B cell (primary cell): ENCODE measurements around the gene CTBS. TPM values are rescaled to one million over a fixed set of nuclear protein-coding genes. Genes with fewer than 3 reads are reported as not detected.

ENCODE experiments used
- ATAC-seq: fragments of 200-7000 bp; cut with Tn5 transposase; one replicate; pipeline ENCODE4 v1.10.0; 2021; ENCODE audit warnings: low read depth, mild to moderate bottlenecking, moderate number of reproducible peaks, moderate library complexity
- CTCF ChIA-PET: fragments of 350-600 bp; sonication (Branson Sonifier 250); formaldehyde crosslinking; loops from one replicate; lab custom pipeline; 2021; ENCODE audit warnings: antibody characterized with exemption, inconsistent platforms; lab: Charles Lee
- POLR2A ChIA-PET: fragments of 350-600 bp; sonication (Branson Sonifier 250); formaldehyde crosslinking; loops from one replicate; lab custom pipeline; 2021; ENCODE audit warnings: antibody characterized with exemption; lab: Charles Lee
- DNase-seq: peaks from one replicate; pipeline ENCODE4 v3.0.0; 2013
- H2AFZ ChIP-seq: 2 replicates; pipeline ENCODE4 v1.6.1; 2012; ENCODE audit warnings: mild to moderate bottlenecking, low read depth, low read length; ENCODE audit not compliant: insufficient read depth, poor library complexity, severe bottlenecking
- H3K27ac ChIP-seq, 2 donors: 1 replicate in 1 of 2; 2 replicates in 1 of 2; pipeline ENCODE4 v1.5.1; 2012 to 2013; ENCODE audit warnings: low read length in 2 of 2, mild to moderate bottlenecking in 2 of 2, moderate library complexity in 1 of 2
- H3K27me3 ChIP-seq, 4 experiments: fragments of 200-600 bp in 1 of 4; sonication (generic) in 1 of 4; replicated peaks in 1 of 4; 1 replicate in 2 of 4; 2 replicates in 2 of 4; pipeline versions ENCODE4 v1.6.1 to v1.7.0; 2013 to 2016; ENCODE audit warnings: low read length in 3 of 4, mild to moderate bottlenecking in 2 of 4, mixed read lengths in 1 of 4, moderate library complexity in 1 of 4; ENCODE audit not compliant: insufficient read depth in 4 of 4, control insufficient read depth in 3 of 4; ENCODE audit errors: control extremely low read depth in 1 of 4
- H3K36me3 ChIP-seq, 2 experiments: replicated peaks in 1 of 2; 1 replicate in 1 of 2; 2 replicates in 1 of 2; pipeline versions ENCODE4 v1.6.1 to v1.7.1; 2013; ENCODE audit warnings: low read length in 1 of 2; ENCODE audit not compliant: insufficient read depth in 2 of 2, control insufficient read depth in 1 of 2; ENCODE audit errors: control extremely low read depth in 1 of 2, extremely low read depth in 1 of 2
- H3K4me1 ChIP-seq, 2 donors: fragments of 200-600 bp in 1 of 2; sonication (generic) in 1 of 2; 1 replicate in 1 of 2; 2 replicates in 1 of 2; pipeline versions ENCODE4 v1.5.1 to v1.6.1; 2013 to 2017; ENCODE audit warnings: low read length in 2 of 2; ENCODE audit not compliant: control insufficient read depth in 2 of 2, insufficient read depth in 2 of 2
- H3K4me2 ChIP-seq: replicated peaks from 2 replicates; pipeline ENCODE3; 2012; ENCODE audit warnings: mild to moderate bottlenecking, low read depth, low read length; ENCODE audit not compliant: poor library complexity, severe bottlenecking
- H3K4me3 ChIP-seq, 5 experiments: fragments of 200-600 bp in 1 of 5; sonication (generic) in 1 of 5; 1 replicate in 3 of 5; 2 replicates in 2 of 5; pipeline versions ENCODE4 v1.5.1 to v1.7.0; 2011 to 2016; ENCODE audit warnings: low read length in 4 of 5, mild to moderate bottlenecking in 4 of 5, low read depth in 2 of 5, control low read depth in 1 of 5, moderate library complexity in 1 of 5; ENCODE audit not compliant: insufficient read depth in 1 of 5; ENCODE audit errors: control extremely low read depth in 1 of 5, extremely low read depth in 1 of 5
- H3K79me2 ChIP-seq: fragments of 200-600 bp; sonication (generic); one replicate; pipeline ENCODE4 v1.6.0; 2016; ENCODE audit warnings: low read length; ENCODE audit not compliant: control insufficient read depth, insufficient read depth
- H3K9ac ChIP-seq: fragments of 200-600 bp; sonication (generic); 2 replicates; pipeline ENCODE4 v1.6.1; 2017; ENCODE audit warnings: mild to moderate bottlenecking, low read length, moderate library complexity
- H3K9me3 ChIP-seq, 3 donors: one replicate each; pipeline versions ENCODE4 v1.6.1 to v1.7.1; 2013; ENCODE audit warnings: low read length in 2 of 3; ENCODE audit not compliant: control insufficient read depth in 2 of 3, insufficient read depth in 1 of 3; ENCODE audit errors: control extremely low read depth in 1 of 3
- H4K20me1 ChIP-seq: 2 replicates; pipeline ENCODE4 v1.6.0; 2012; ENCODE audit warnings: mild to moderate bottlenecking, low read length; ENCODE audit not compliant: insufficient read depth, control insufficient read depth, poor library complexity, severe bottlenecking
- H3K27ac Mint-ChIP-seq: one replicate; pipeline ENCODE4 v1.8.0; 2021; ENCODE audit warnings: mixed read lengths
- H3K27me3 Mint-ChIP-seq: one replicate; pipeline ENCODE4 v1.8.0; 2021; ENCODE audit warnings: mixed read lengths
- H3K4me1 Mint-ChIP-seq: one replicate; pipeline ENCODE4 v1.8.0; 2021; ENCODE audit warnings: mixed read lengths
- H3K4me3 Mint-ChIP-seq: one replicate; pipeline ENCODE4 v1.8.0; 2021; ENCODE audit warnings: mixed read lengths
- H3K9me3 Mint-ChIP-seq: one replicate; pipeline ENCODE4 v1.8.0; 2022; ENCODE audit warnings: mixed read lengths; ENCODE audit not compliant: insufficient read depth
- EZH2 ChIP-seq: IDR thresholded peaks from 2 replicates; pipeline ENCODE4 v1.6.1; 2012; ENCODE audit warnings: borderline replicate concordance, low read depth, mild to moderate bottlenecking, moderate library complexity, low read length; ENCODE audit not compliant: insufficient read depth, poor library complexity, severe bottlenecking
- WGBS: methylation state at CpG from one replicate; pipeline ENCODE4 v1.1.5; 2013; ENCODE audit warnings: missing lambda C conversion rate; ENCODE audit not compliant: insufficient coverage; 5-methylcytosine and 5-hydroxymethylcytosine counted together
- intact Hi-C: fragments of 100-400 bp; cut with micrococcal nuclease; formaldehyde crosslinking; loops from one replicate; pipeline ENCODE4 v1.10.0; 2022
- polyA plus RNA-seq: library from polyadenylated mRNA; depleted of rRNA; stranded (reverse); fragments of >200 nt; gene quantifications from 2 replicates; pipeline ENCODE4 v1.2.3, GENCODE V29; 2012
- total RNA-seq, 2 donors: library from RNA; stranded (reverse); fragments of 120-200 nt in 1 of 2; gene quantifications; 1 replicate in 1 of 2; 2 replicates in 1 of 2; pipeline versions ENCODE4 v1.2.3 to v1.2.4, GENCODE V29; 2013 to 2022
- TF ChIP-seq, protein P1 (sequence below): fragments of 200-600 bp; IDR thresholded peaks from one replicate; pipeline ENCODE4 v1.8.0; 2022; ENCODE audit warnings: antibody characterized with exemption, mild to moderate bottlenecking

Gene CTBS
- total and polyA plus RNA-seq, 2 donors (not counting 1 experiment from before 2014, with no cell fraction given): 13.6 to 19.1 TPM

DNA sequence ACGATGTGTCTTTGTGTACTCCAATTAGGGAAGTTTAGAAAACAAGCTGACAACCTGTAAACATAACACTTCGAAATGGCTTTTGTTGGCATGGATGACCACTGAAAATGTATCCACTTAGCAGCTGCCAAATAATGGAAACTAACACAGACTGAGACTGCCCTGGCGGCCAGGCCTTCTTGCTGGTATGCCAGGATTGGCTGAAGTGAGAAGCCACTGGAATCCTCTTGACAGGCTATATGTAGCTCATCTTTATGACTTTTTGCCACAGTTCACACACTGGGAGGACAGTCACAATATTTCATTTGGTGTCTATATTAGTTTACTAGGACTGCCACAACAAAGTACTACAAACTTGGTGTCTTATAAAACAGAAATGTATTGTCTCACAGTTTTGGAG, 12.9 kb upstream of the CTBS start:
- Histone ChIP-seq H3K4me2 (no peak overlapping the region), H4K20me1 (no peaks in the 10 kb centered on the region), H3K4me3 (no peak overlapping the region), H3K4me1 (peaks cover 20 to 22% of the 10 kb centered on the region in 2 donors), H3K9me3 (peaks cover 1 to 10% (median 3%) of the 10 kb centered on the region in 3 donors), H3K9ac (no peak overlapping the region), H3K27ac (no peak overlapping the region), H3K79me2 (no peaks in the 10 kb centered on the region), H2AFZ (no peak overlapping the region), H3K27me3 (no peaks in the 10 kb centered on the region), H3K36me3 (no peaks in the 10 kb centered on the region)
- CTCF ChIA-PET: interaction anchor here (0.8 kb wide), 1 partner anchor 32 kb away, joined by 3 read pairs; no protein-coding TSS in a partner anchor
- Mint-ChIP-seq H3K27ac (no peak overlapping the region), H3K4me3 (no peak overlapping the region), H3K4me1 (peaks cover 20% of the 10 kb centered on the region), H3K9me3 (no peaks in the 10 kb centered on the region), H3K27me3 (no peaks in the 10 kb centered on the region)
- intact Hi-C loops: no loop called here
- 100% methylated on average over 3 of the region's 3 CpGs for WGBS
- POLR2A ChIA-PET: no interaction called here
- DNase-seq: no peak
- TF ChIP-seq, protein P1, sequence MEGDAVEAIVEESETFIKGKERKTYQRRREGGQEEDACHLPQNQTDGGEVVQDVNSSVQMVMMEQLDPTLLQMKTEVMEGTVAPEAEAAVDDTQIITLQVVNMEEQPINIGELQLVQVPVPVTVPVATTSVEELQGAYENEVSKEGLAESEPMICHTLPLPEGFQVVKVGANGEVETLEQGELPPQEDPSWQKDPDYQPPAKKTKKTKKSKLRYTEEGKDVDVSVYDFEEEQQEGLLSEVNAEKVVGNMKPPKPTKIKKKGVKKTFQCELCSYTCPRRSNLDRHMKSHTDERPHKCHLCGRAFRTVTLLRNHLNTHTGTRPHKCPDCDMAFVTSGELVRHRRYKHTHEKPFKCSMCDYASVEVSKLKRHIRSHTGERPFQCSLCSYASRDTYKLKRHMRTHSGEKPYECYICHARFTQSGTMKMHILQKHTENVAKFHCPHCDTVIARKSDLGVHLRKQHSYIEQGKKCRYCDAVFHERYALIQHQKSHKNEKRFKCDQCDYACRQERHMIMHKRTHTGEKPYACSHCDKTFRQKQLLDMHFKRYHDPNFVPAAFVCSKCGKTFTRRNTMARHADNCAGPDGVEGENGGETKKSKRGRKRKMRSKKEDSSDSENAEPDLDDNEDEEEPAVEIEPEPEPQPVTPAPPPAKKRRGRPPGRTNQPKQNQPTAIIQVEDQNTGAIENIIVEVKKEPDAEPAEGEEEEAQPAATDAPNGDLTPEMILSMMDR: no peak
- TF ChIP-seq EZH2: no peak
- ATAC-seq: no peak

DNA sequence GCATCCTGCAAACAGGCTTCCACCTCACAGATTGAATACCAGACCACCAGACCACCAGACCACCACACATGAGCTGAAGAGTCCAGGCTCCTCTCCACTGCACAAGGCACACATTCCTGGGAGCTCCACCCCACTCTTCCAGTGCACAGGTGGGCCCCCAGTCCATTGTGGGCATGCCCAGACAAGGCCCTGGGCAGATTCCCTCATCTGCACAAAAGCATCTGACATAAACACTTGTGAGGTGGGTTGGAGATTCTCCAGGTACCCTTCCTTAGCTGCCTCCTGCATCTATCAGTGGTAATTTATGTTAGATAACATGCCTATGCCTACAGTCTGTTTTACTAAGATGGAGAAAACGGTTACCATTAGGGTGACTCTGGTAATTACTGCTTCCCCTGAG, 11.6 kb upstream of the CTBS start:
- no peak overlapping the region for H3K4me3 Mint-ChIP-seq
- ChIA-PET CTCF (interaction anchor here (0.9 to 2.0 kb wide), 3 partner anchors 21 to 143 kb away, joined by 4 to 6 read pairs (median 5); no protein-coding TSS in a partner anchor), POLR2A (no interaction called here)
- no peak for TF ChIP-seq EZH2
- TF ChIP-seq, protein P1: no peak
- H3K27me3 Mint-ChIP-seq: no peaks in the 10 kb centered on the region
- Histone ChIP-seq H3K4me1 (peaks cover 20 to 22% of the 10 kb centered on the region in 2 donors), H3K27ac (no peak overlapping the region), H3K79me2 (no peaks in the 10 kb centered on the region), H3K9me3 (peaks cover 1 to 10% (median 3%) of the 10 kb centered on the region in 3 donors), H4K20me1 (no peaks in the 10 kb centered on the region), H2AFZ (no peak overlapping the region), H3K4me2 (no peak overlapping the region), H3K27me3 (no peaks in the 10 kb centered on the region), H3K9ac (no peak overlapping the region), H3K36me3 (no peaks in the 10 kb centered on the region), H3K4me3 (no peak overlapping the region)
- H3K27ac Mint-ChIP-seq: no peak overlapping the region
- no peaks in the 10 kb centered on the region for H3K9me3 Mint-ChIP-seq
- intact Hi-C loops: no loop called here
- DNase-seq (no peak), ATAC-seq (no peak)
- 100% methylated on average over 1 of the region's 1 CpG for WGBS
- peaks cover 23% of the 10 kb centered on the region for H3K4me1 Mint-ChIP-seq
